Measurements from ENCODE around the gene PMEPA1. TPM values are rescaled to one million over a fixed set of nuclear protein-coding genes. Genes with fewer than 3 reads are reported as not detected.
A peak's percentile ranks its signal among the peaks of the same experiment; 100 is the strongest.
"Not testable (repeated sequence)": the region's sequence is repeated elsewhere in the genome, so short reads cannot be mapped to it uniquely, and the experiment has no call there.

Gene PMEPA1
- polyA plus RNA-seq, 3 donors = 15.0 to 134 (median 22.1) TPM

GRCh38 chr20:57650756-57651483 lies 58.9 kb downstream of the PMEPA1 start:
- no peak overlapping the region for H3K27ac ChIP-seq (ENCODE audit: low read depth, low read length)
- WGBS, 3 donors = 69 to 90% (median 89%) methylated on average over 23 of the region's 23 CpGs

DNA sequence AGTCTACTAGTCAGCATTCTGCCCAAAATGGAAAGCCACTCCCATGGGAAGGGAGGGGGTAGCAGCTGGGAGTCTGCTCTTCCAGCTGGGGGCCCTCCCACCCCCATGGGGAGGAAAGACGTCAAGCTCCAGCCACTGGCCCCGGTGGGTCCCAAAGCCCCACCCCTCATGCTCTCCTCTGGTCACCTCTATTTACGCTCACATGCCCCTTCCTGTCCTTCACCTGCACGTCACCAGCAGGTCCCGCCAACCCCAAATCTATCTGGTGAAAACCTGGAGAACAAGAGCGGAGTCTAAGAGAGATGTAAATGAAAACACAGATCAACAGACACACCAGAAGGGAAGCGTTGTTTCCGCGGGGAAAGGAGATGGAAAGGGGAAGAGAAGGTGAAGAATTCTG lies 59.5 kb downstream of the PMEPA1 start:
- WGBS, 3 donors = 50 to 63% (median 60%) methylated on average over 9 of the region's 9 CpGs
- H3K27ac ChIP-seq (ENCODE audit: low read depth, low read length) = no peak overlapping the region

GRCh38 chr20:57649617-57650015 lies 60.2 kb downstream of the PMEPA1 start:
- H3K27ac ChIP-seq (ENCODE audit: low read depth, low read length) = no peak overlapping the region
- WGBS, 3 donors = 82 to 93% (median 92%) methylated on average over 14 of the region's 14 CpGs

DNA sequence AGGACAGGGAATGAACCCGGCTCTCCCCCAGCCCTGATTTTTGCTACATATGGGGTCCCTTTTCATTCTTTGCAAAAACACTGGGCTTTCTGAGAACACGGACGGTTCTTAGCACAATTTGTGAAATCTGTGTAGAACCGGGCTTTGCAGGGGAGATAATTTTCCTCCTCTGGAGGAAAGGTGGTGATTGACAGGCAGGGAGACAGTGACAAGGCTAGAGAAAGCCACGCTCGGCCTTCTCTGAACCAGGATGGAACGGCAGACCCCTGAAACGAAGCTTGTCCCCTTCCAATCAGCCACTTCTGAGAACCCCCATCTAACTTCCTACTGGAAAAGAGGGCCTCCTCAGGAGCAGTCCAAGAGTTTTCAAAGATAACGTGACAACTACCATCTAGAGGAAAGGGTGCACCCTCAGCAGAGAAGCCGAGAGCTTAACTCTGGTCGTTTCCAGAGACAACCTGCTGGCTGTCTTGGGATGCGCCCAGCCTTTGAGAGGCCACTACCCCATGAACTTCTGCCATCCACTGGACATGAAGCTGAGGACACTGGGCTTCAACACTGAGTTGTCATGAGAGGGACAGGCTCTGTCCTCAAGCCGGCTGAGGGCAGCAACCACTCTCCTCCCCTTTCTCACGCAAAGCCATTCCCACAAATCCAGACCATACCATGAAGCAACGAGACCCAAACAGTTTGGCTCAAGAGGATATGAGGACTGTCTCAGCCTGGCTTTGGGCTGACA lies 60.8 kb downstream of the PMEPA1 start:
- H3K27ac ChIP-seq (ENCODE audit: low read depth, low read length) = no peak overlapping the region
- 77 to 92% (median 92%) methylated on average over 15 of the region's 15 CpGs for WGBS, 3 donors

DNA sequence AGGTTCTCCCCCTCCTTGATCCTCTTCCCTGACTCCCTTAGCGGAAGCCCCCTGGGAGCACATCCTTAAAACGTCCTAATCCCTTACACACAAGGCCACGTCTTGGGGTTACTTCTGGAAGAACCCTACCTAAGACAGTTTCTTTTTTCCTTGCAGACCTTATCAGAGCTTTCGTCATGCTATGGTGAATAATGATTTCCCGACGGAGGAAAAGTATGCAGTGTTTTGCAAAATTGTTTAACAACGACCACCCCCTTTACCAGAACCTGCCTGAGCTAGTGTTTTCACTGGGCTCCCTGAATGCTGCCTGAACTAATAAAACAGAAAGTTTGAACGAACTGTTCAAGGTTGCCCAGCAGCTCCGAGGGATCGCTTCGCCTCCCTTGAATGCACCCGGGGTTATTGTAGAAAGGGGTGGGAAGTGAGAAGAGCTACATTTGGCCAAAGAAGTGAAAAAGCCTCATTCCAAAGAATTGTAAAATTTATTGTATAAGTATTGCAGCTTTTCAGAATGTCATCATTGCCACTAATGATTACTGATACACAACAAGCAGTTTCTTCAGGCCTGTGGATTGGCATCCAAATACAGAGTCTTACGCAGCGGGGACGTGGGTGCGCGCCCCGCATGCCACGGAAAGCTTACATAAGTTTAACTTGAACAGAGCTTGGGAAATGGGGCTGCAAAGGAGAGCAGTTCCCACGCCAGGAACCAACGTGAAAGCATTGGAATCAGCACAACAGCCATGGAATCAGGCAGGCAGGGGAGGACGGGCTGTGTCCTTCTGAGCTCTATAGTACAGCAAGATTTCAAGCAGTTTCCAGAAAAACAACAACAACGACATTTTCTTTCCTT lies 61.7 kb downstream of the PMEPA1 start:
- 67 to 86% (median 84%) methylated on average over 23 of the region's 23 CpGs for WGBS, 3 donors
- no peak overlapping the region for H3K27ac ChIP-seq (ENCODE audit: low read depth, low read length)

DNA sequence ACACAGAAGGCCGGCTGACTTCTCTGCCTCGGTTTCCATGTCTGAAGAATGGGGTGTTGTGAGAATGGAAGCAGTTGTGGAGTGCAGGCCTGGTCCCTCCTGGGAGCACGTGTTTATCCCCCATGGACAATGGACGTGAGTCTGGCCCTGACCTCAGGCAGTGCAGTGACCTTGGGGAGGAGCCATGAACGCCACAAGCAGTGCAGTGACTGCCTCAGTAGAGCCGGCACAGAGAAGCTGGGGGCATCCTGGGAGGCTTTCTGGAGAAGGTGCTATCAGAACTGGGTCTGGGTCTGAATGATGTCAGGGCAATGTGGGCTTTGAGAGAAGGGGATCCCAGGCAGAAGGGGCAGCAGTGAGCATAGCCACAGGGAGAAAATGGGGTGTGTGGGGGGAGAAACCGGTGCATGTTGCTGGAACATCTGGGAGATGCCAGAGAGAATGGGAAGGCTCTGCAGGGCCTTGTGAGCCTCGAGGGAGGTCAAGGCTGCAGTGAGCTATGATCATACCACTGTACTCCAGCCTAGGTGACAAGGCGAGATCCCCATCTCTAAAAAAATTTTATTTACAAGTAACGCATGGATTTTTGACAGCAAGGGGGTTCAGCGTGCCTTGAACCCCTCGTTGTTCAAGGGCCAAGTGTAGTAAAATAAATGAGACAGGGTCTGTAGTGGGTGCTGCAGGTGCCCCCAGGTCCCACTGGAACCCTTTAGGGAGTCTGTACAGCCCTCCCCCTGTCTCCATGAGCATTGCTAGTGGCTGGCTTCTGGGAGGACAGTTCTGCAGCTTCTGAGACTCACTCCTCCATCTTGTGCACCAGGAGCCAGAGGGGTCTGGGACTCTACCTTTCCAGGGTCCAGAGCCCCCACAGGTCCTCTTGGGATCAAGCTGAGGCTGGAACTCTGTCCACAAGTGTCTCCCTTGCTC lies 62.5 kb downstream of the PMEPA1 start:
- WGBS, 3 donors = 66 to 84% (median 76%) methylated on average over 12 of the region's 12 CpGs
- no peak overlapping the region for H3K27ac ChIP-seq (ENCODE audit: low read depth, low read length)

DNA sequence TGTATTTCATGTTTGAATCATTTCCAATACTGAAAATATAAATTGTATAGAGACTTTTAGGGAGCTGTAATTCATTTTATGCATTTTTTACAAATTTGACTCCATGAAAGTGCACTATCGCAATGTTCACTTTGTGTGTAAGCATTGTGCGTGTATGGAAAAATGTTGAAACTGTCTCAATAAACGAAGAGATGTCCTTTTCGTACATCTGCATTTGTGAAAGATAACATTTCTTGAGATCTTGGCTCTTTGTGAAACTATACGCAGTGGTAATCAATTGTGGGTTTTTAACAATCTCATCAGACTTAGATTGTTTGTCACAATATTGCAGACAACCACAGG lies 70.9 kb downstream of the PMEPA1 start:
- H3K27ac ChIP-seq (ENCODE audit: low read depth, low read length) = no peak overlapping the region
- WGBS, 3 donors = 80 to 93% (median 84%) methylated on average over 5 of the region's 5 CpGs

DNA sequence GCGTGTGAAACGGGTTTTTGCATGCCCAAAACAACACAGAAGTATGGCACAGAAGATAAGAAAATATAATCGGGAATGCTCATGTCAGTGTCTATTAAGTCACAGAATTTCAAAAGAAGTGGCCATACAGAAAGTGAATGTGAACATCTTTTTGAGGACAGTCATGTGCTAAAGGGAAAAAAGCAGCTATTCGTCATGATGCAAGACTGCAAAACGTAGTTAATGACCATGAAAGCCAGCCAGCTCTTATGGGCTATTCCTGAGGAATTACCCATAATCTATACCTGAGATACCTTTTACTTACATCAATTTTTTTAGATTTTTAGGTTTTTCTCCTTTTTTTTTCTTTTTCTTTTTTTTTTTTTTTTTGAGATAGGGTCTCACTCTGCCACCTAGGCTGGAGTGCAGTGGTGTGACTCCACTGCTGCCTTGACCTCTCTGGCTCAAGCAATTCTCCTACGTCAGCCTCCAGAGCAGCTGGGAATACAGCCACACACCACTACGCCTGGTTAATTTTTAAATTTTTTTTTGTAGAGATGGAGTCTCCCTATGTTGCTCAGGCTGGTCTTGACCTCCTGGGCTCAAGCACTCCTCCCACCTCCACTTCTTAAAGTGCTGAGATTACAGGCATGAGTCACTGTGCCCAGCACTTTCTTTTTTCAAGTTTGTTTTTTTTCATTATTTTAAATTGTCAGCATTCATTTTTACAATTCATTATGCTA lies 71.5 kb downstream of the PMEPA1 start:
- WGBS, 3 donors = 58 to 76% (median 73%) methylated on average over 7 of the region's 7 CpGs
- no peak overlapping the region for H3K27ac ChIP-seq (ENCODE audit: low read depth, low read length)

GRCh38 chr20:57633945-57634491 lies 75.8 kb downstream of the PMEPA1 start:
- no peak overlapping the region for H3K27ac ChIP-seq (ENCODE audit: low read depth, low read length)
- 79 to 95% (median 92%) methylated on average over 2 of the region's 2 CpGs for WGBS, 3 donors

DNA sequence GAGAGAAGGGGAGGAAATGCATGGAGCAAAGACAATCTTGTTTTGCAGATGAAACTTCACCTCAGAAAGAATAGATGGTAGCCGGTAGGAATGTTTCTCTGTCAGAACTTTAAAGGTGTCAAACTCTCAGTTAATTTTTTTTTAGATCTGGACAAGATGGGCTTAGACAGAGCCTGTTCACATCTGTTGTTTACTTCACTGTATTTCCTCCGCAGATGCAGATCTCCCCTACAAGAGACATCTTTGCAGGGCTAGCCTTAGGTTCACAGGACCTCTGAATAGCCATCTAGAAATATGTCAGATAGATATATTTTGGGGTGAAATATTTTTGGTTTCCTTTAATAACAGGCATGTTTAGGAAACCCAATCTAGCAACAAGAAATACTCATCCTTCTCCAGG lies 77.5 kb downstream of the PMEPA1 start:
- no peak overlapping the region for H3K27ac ChIP-seq (ENCODE audit: low read depth, low read length)
- 75 to 90% (median 82%) methylated on average over 2 of the region's 2 CpGs for WGBS, 3 donors

GRCh38 chr20:57630061-57630460 lies 79.8 kb downstream of the PMEPA1 start:
- no peak overlapping the region for H3K27ac ChIP-seq (ENCODE audit: low read depth, low read length)
- 50 to 70% (median 60%) methylated on average over 4 of the region's 4 CpGs for WGBS, 3 donors

- 46 to 73% (median 69%) methylated on average over 9 of the region's 9 CpGs for WGBS, 3 donors
- not testable (repeated sequence) for H3K27ac ChIP-seq (ENCODE audit: low read depth, low read length)
Measured at GRCh38 chr20:57629491-57629901, 80.3 kb downstream of the PMEPA1 start.

DNA sequence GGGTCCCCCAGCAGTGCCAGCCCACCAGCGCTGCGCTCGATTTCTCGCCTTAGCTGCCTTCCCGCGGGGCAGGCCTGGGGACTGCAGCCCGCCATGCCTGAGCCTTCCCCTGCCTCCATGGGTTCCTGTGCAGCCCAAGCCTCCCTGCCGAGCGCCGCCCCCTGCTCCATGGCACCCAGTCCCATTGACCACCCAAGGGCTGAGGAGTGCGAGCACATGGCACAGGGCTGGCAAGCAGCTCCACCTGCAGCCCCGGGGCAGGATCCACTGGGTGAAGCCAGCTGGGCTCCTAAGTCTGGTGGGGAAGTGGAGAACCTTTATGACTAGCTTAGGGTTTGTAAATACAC lies 80.9 kb downstream of the PMEPA1 start:
- 82 to 97% (median 94%) methylated on average over 8 to 12 of the region's 12 CpGs for WGBS, 3 donors

GRCh38 chr20:57628047-57628961 lies 81.5 kb downstream of the PMEPA1 start:
- H3K27ac ChIP-seq (ENCODE audit: low read depth, low read length) = peak overlapping the region; percentile 54
- 28 to 72% (median 38%) methylated on average over 20 to 28 of the region's 29 CpGs for WGBS, 3 donors

More for the DNA sequence above, 80.9 kb downstream of the PMEPA1 start:
- H3K27ac ChIP-seq (ENCODE audit: low read depth, low read length) = not testable (repeated sequence)

DNA sequence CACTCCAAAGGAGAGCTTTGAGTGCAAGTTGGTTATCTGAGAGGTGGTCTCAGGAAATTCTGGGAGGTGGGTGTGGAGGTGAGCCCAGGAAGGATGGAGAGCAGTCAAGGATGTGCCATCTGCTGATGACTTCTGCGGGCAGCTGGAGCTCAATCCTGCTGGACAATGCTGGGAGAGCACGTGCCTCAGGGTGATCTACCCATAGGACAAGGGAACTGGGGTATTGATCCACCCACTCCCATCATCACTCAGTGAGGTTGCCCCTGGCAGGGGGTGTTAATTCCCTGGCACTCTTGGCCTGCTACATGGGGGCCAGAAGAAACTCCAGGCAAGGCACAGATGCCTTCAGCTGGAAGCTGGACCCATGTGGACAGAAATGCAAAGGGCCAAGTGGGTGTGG lies 82.5 kb downstream of the PMEPA1 start:
- WGBS, 3 donors = 78 to 85% (median 79%) methylated on average over 2 of the region's 2 CpGs
- no peak overlapping the region for H3K27ac ChIP-seq (ENCODE audit: low read depth, low read length)

- H3K27ac ChIP-seq (ENCODE audit: low read depth, low read length) = no peak overlapping the region
- WGBS, 3 donors = 62 to 96% (median 90%) methylated on average over 2 of the region's 2 CpGs
Measured at GRCh38 chr20:57625978-57626377, 83.8 kb downstream of the PMEPA1 start.
